M059J (cell line): ENCODE data around the gene SLC4A1. TPM values are rescaled to one million over a fixed set of nuclear protein-coding genes. Genes with fewer than 3 reads are reported as not detected.
A peak's percentile ranks its signal among the peaks of the same experiment; 100 is the strongest.

ENCODE experiments used
- DNase-seq: peaks from one replicate; pipeline ENCODE4 v3.0.0-alpha.2; 2012; ENCODE audit warnings: low read depth
- total RNA-seq: library from RNA; depleted of rRNA; stranded (reverse); fragments of >200 nt; shearing (Covaris generic); gene quantifications from 2 replicates; pipeline ENCODE4 v1.2.3, GENCODE V29; 2014

Gene SLC4A1
- total RNA-seq, 1 experiment from 2014 or later, result not detected

DNA sequence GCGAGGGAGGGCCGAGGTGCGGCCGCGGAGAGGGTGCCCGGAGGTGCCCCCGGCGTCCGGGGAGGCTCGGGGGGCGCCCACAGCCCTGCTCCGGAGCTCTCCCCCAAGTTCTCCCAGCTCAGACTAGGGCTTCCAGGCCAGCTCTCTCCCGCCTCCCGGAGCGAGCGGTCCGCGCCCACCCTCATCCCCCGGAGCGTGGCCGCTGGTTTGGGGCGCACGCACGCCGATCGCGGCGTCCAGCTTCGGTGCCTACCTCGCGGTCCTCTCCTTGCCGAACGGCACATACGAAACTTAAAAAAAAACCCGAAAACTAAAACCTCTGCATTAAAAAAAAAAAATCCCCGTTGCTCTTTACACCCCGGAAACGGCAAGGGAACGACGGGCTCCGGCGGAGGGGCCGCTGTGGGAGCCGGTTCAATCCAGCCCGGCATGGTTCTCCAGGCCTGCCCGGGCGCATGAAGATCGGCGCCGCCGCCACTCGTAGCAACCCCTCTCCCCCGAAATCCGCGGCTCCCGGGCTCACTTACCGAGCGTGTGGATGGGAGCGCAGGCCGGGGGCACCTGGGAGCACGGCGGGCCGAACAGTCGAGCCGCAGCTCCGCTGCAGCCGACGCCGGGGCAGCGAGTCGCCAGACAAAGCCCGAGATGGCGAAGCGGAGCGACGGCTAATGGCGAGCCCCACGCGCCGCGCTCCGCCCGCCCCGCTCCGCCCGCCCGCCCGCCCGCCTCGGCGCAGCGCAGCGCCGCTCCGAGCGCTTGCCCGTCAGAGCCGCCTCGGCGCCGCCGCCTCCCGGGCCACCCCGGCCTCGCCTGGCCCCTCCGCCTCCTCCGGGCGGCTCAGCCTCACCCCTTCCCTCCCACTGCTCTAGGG lies 47.5 kb downstream of the SLC4A1 start:
- peak; percentile 42 for DNase-seq

- peak; percentile 60 for DNase-seq
Observed at GRCh38 chr17:44219616-44220212, 48.2 kb downstream of the SLC4A1 start, which contains the start of gene UBTF. TSS of gene UBTF (minus strand) at chr17:44219675. CDS start at chr17:44218229, 1,446 bp downstream.

DNA sequence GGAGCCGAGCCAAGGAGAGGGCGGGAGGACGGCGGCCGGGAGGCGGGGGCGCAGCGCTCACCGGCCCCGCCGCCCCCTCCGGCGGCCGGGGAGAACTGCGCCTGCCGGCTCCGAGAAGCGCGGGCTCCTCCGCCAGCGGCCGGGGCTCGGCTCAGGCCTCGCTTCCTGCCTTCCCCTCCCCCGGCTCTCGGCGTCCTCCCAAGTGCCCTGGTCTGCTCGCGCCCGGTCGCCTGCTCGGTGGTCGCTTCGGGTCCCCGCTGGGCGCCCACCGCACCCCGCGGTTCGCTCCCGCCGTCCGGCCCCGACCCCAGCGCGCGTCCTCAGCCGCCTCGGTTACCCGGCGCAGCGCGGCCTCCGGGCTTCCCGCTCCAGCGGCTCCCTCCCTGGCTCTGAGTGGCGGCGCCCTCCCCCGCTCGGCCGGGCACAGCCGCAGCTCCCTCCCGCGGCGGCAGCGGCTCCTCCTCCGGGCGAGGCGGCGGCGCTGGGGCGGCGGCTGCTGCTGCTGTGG lies 48.8 kb downstream of the SLC4A1 start:
- peak; percentile 59 for DNase-seq

DNA sequence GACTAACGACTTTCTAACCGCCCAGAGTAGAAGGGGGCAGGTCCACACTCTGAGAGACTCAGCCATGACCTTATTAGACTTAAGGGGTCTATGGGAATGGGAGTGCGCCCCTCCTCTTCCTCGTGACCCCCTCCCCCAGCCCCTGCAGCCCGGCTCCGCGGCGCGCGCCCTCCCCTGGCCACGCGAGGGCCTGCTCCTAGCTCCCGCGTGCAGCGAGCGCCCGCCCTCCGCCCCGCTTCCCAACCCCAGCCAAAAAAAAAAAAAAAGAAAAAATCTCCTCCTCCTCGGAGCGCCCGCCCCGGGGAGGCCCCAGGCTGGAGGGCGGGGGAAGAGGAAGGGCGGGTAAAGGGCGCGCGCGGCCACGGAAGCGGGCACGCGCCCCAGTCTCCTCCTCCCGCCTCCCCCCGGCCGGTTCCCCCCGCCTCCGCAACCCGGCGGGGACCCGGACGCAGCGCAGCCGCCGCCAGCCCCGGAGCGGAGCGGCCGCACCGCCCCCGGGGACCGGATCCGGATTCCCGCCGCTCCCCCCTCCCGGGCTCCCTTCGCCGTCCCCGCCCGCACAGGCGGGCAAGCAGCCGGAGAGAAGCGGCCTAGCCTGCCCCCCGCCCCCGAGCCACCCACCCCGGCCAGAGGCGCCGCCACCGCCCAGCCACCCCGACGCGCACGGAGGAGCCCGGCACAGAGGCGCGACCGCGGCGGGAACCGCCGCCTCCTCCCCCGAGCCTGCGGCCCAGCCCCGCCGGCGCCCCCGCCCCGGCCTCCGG lies 49.4 kb downstream of the SLC4A1 start:
- peak; percentile 87 for DNase-seq

- DNase-seq, result no peak
Observed at GRCh38 chr17:44217738-44218343, 50.1 kb downstream of the SLC4A1 start.

DNA sequence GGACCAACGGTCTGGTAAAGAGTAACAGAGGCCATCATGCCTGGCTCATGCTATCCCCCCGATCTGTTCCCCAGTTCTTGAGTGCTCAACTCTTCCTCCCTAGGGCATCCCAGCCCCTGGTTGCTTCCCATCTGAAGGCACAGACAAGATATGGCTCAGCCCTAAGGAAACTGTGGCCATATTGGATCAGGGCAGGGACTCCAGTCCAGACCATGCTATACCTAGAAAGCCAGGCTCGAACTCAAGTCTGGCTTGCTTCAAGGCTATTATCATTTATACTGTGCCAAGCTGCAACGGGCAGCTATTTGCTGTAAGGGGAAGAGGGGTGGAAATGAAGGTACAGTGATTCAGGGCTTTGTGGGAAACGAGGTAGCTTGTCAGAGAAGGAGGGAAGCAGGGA lies 51.2 kb downstream of the SLC4A1 start:
- no peak for DNase-seq

DNA sequence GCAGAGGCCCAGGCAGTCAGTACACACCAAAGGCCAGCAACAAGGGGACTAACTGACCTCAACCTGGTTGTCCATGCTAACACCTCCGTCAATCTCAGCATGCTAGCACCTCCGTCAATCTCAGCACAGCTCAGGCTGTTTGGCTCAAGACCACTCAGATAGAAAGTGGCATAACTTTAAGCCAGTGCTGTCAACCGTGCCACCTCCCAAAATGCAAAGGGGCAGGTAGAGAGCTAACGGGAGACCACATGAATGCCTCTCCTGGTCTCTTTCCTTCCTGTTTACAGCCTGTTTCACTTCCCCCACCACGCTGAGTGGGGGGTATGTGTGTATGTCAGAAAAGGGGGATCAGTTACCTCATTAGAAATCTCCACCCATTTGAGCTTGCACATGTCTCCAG lies 51.8 kb downstream of the SLC4A1 start:
- DNase-seq, result no peak

- DNase-seq, result no peak
Observed at GRCh38 chr17:44214896-44215295, 53.0 kb downstream of the SLC4A1 start.

GRCh38 chr17:44214230-44214494 lies 53.8 kb downstream of the SLC4A1 start:
- no peak for DNase-seq

- no peak for DNase-seq
Observed at GRCh38 chr17:44213403-44214229, 54.3 kb downstream of the SLC4A1 start.

- no peak for DNase-seq
Observed at GRCh38 chr17:44212507-44213402, 55.2 kb downstream of the SLC4A1 start.

DNA sequence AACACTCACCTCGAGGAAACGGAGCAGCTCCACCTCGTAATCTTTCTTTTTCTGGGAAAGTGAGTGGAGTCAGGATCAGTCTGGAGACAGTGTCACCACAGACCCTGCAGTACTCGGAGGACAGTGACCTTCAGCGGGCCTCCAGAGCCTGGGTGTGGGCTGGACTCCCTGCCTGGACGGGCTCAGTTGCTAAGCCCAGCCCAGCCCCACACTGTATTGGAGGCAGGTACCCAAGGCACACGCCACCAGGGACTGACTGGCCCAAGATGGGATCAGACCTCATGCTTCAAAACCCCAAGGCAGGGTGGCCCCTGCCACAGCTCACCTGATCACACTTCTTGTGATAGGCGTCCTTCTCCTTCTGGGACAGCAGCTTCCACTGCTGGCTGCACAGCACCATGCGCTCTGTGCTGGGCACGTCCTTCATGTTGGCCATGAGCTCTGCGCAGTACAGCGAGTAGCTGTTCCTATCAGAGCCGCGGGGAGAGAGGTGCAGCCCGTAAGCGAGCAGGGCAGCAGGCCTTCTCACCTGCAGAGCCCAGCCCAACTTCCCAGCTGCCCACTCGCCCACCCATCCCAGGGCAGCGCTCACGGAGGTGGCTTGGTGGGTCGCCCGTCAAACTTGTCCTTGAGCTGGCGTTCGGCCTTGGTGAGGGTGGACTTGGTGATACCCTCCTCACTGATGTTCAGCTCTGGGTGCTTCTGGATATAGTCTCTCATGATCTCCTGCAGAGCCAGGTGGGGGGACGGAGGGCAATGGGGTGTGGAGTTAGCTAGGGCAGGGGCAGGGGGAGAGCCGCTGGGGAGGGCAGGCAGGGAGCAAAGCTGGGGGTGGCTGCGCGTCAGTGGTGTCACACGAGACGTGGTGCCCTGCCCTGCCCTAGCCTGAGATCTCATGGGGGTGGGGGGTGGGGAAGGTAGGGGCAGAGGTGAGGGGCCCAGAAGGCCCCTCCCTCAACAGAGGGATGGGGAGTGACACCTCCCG lies 56.4 kb downstream of the SLC4A1 start:
- no peak for DNase-seq

- DNase-seq, result no peak
Observed at GRCh38 chr17:44210342-44211192, 57.4 kb downstream of the SLC4A1 start.

- DNase-seq, result peak; percentile 32
Observed at GRCh38 chr17:44209786-44210341, 58.1 kb downstream of the SLC4A1 start.

GRCh38 chr17:44207743-44208142 lies 60.2 kb downstream of the SLC4A1 start:
- DNase-seq, result no peak

GRCh38 chr17:44207319-44207718 lies 60.6 kb downstream of the SLC4A1 start:
- DNase-seq, result no peak

DNA sequence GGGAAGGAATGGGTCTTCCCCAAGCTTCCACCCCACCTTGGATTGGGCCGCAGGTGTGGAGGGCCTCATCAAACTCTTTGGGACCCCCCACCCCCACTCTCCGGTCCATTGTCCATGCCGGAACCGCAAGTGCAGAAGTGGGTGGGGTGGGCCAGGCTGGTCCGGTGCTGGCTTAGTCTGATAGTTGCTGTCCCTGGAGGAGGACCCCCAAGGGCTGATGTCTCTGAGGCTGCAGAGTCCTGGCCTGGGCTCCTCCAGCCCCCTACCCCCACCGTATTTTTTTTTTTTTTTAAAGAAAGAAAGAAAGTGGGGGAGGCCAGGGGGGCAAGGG lies 61.1 kb downstream of the SLC4A1 start:
- DNase-seq, result no peak
